GM18909 (cell line): ENCODE measurements around the gene BRAT1.
A peak's percentile ranks its signal among the peaks of the same experiment; 100 is the strongest.

ENCODE experiments used
- ATAC-seq: cut with Tn5 transposase; IDR thresholded peaks from one replicate; pipeline ENCODE4 v1.9.1; 2021; ENCODE audit warnings: mild to moderate bottlenecking; ENCODE audit not compliant: unreplicated experiment, poor library complexity

Gene BRAT1

DNA sequence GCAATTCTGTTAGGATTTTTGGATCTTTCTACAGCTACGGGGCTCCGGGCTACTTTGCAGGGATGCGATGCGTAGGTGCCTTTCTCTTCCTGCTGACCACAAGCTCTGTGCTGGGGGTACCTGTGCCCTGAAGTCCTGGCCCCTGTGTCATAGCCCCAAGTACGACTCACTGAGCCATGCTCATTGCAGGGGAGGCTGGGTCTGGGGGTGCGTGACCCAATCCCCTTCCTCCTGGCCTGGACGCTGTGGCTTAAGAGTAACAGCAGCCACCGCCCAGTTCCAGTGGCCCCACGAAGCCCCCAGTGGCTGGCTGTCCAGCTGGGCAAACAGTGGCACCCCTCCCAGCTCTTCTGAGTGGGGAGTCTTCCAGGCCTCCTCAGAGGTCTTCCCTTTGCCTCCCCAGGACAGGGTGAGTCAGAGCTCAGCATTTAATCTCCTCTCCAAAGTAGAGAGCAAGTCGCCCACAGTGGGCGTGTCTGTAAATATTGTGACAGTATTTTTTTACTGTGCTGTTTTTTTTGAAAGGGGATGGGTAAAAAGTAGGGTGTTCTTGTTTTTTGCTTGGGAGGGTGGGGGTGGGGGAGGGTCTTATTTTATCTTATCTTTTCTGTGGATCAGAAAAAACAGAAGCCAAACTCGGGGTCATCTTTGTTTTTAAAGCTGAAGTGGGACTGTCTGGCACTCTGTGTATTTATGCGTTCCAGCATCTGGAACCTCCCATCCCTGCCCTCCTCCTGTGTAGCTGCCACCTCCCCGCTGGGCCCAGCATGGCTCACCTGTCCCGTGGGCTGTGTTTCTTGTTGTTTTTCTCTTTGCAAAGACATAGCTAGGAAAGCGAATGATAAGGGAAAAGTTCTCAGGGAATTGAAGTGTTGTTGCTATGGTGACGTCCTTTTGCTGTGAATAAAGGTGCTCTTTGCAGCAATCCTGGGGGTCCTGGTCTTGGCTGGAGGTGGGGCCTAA lies 27.5 kb downstream of the BRAT1 start:
- ATAC-seq, result no peak

- no peak for ATAC-seq
Observed at GRCh38 chr7:2526659-2527504, 28.4 kb downstream of the BRAT1 start.

- ATAC-seq, result no peak
Observed at GRCh38 chr7:2525658-2526630, 29.4 kb downstream of the BRAT1 start.

DNA sequence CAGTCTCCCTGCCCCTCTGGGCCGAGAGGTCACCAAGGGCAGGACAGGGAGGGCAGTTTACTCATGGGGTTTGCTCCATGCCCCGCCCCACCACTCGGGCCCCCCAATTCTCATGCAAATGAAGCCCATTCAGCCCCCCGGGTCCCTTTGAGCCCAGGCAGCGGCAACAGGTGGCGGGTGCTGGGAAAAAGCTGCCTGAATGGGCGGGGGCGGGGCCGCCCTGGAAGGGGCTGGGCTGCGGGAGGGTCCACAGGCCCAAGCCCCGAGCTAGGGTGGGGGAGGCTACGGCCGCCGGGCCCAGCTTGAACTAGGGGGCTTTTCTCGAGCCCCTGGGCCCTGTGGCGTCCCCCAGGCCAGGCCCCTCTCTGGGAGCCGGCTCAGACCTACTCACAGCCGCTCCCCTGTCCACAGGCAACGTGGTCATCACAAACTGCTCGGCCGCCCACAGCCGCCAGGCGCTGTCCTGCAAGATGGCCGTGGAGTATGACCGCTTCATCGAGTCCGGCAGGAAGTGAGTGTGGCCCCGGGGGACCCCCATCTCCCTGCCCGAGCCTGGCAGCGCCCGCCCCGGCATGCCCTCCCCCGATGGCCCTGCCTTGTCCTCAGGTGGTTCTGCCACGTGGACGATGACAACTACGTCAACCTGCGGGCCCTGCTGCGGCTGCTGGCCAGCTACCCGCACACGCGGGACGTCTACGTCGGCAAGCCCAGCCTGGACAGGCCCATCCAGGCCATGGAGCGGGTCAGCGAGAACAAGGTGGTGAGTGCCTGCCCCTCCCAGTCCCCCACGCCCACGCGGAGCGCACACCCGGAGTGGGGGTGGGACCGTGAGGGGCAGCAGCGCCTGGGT lies 30.3 kb downstream of the BRAT1 start:
- ATAC-seq, result no peak

- ATAC-seq, result no peak
Observed at GRCh38 chr7:2523941-2524807, 31.1 kb downstream of the BRAT1 start.

- no peak for ATAC-seq
Observed at GRCh38 chr7:2523461-2523936, 31.8 kb downstream of the BRAT1 start.

GRCh38 chr7:2522780-2523433 lies 32.4 kb downstream of the BRAT1 start:
- ATAC-seq, result no peak

DNA sequence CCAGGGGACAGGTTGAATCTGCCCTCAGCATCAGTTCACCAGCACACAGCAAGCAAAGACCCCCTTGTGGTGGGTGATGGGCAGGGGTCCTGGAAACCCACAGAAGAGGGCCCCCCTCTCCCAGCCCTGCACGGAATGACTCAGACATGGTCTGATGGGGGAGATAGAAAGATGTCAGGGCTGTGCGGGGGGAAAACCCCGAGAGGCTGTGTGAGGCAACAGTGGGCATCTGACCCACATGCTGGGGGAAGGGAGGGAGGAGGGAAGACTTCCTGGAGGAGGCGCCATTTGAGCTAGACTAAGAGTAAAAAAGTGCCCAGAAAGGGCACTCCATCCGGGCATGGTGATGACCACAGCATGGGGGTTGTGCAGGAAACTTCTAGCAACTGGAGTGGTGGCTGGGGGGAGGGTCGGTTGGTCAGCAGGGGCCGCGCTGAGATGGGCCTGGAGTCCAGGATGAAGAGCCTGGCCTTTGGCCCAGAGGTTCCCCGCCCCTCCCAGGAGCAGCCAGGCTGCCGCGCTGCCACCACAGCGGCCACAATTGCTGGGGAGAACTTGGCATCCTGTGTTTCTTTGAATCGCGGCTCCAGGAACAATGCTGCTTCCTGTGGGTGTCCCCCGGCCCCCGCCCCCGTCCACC lies 33.3 kb downstream of the BRAT1 start:
- no peak for ATAC-seq

- no peak for ATAC-seq
Observed at GRCh38 chr7:2521341-2521745, 34.0 kb downstream of the BRAT1 start.

GRCh38 chr7:2520761-2521290 lies 34.5 kb downstream of the BRAT1 start:
- ATAC-seq, result no peak

- ATAC-seq, result peak; percentile 4
Observed at GRCh38 chr7:2520131-2520760, 35.1 kb downstream of the BRAT1 start.

GRCh38 chr7:2519119-2519930 lies 36.0 kb downstream of the BRAT1 start, which contains the start of gene LFNG:
TSS of gene LFNG (plus strand) at chr7:2519774. CDS start at chr7:2519862, 88 bp downstream.
- peak; percentile 84 for ATAC-seq

- ATAC-seq, result no peak
Observed at GRCh38 chr7:2518737-2519118, 36.6 kb downstream of the BRAT1 start.

DNA sequence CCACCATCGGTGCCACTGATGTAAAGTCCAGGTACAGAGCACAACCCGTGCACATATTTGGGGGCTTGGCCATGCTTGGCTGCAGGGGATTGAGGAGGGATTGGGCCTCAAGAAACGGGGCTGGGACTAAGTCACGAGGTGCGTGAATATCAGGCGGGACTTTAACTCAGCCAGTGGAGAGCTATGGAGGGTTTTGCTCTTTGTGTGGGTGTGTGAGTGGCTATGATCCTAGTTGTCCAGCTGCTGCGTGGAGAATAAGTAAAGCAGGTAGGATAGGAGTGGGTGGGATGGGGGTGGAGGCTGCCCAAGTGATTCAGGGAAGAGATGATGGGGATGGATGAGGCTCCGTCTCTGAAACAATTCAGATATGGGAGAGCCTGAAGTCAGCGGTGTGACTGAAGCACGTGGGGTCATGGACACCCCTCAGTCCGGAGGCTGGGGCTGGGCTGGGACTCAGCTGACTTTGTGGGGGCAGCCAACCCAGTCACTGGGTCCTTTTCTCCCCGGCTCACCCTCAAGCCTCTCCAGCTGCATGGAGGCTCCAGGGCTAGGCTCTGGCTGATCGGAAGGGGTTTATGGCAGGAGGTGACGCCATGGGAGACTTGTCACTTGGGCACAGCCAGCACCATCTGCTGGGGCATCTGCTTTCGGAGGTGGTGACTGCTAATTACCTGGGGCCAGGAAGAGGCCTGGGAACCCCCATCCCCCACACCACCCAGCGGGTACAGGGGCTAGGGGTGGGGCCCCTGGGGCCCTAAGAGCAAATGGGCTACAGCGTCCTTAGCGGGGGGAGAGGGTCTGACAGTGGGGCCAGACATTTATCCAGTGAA lies 37.4 kb downstream of the BRAT1 start:
- no peak for ATAC-seq

DNA sequence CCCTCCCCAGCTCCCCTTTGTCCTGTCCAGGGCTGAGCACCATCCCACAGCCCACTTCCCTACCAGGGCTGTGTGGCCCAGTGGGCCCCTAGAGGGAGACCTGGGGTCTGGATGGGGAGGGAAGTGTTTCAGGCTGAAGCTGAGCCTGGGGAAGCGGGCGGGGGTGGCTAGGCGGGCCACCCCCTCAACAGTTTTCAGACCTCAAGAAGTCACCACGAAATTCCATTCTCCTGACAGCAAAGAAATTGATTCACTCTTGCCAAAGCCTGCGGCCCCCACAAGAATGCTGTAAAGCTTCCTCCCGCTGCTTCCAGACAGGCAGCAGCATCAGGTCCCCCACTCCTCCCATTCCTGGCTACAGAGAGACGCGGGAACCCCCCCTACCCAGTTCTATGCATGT lies 38.3 kb downstream of the BRAT1 start:
- no peak for ATAC-seq
